Thymus (tissue), 14 donors: ENCODE data around the gene SPIN2B. TPM values are rescaled to one million over a fixed set of nuclear protein-coding genes. Genes with fewer than 3 reads are reported as not detected.
"Not testable (repeated sequence)": the region's sequence is repeated elsewhere in the genome, so short reads cannot be mapped to it uniquely, and the experiment has no call there.

Experiments
- DNase-seq, 9 donors: peaks; one replicate each; pipeline ENCODE4 v3.0.0-alpha.2; 2013; ENCODE audit warnings: low spot score in 9 of 9, low read depth in 6 of 9, missing footprints in 1 of 9
- H3K27ac ChIP-seq, 2 donors: one replicate each; pipeline ENCODE4 v1.5.1; 2013; ENCODE audit warnings: control low read depth in 1 of 2, low read depth in 1 of 2, low read length in 1 of 2, mild to moderate bottlenecking in 1 of 2, moderate library complexity in 1 of 2
- H3K27me3 ChIP-seq, 2 donors: one replicate each; pipeline ENCODE4 v1.5.1; 2013; ENCODE audit warnings: low read length in 1 of 2; ENCODE audit not compliant: control insufficient read depth in 2 of 2, insufficient read depth in 1 of 2
- H3K36me3 ChIP-seq, 2 donors: one replicate each; pipeline ENCODE4 v1.5.1; 2013; ENCODE audit warnings: low read length in 1 of 2, mild to moderate bottlenecking in 1 of 2, moderate library complexity in 1 of 2; ENCODE audit not compliant: control insufficient read depth in 2 of 2, insufficient read depth in 2 of 2
- H3K4me1 ChIP-seq, 2 donors: one replicate each; pipeline ENCODE4 v1.5.1; 2013; ENCODE audit warnings: low read length in 2 of 2; ENCODE audit not compliant: control insufficient read depth in 2 of 2, insufficient read depth in 2 of 2
- H3K4me3 ChIP-seq, 2 donors: one replicate each; pipeline ENCODE4 v1.5.1; 2013; ENCODE audit warnings: low read length in 2 of 2, control low read depth in 1 of 2, mild to moderate bottlenecking in 1 of 2
- H3K9me3 ChIP-seq, 2 donors: one replicate each; pipeline ENCODE4 v1.5.1; 2013; ENCODE audit warnings: low read length in 1 of 2, mild to moderate bottlenecking in 1 of 2; ENCODE audit not compliant: control insufficient read depth in 2 of 2, insufficient read depth in 1 of 2
- WGBS: extraction: QIAGEN DNeasy Blood & Tissue Kit; methylation state at CpG from one replicate; pipeline ENCODE4 v1.1.7; 2013; 5-methylcytosine and 5-hydroxymethylcytosine counted together
- long read RNA-seq, 10 donors: transcript quantifications; one replicate each; lab custom pipeline, GENCODE V29; 2026
- polyA plus RNA-seq: library from polyadenylated mRNA; stranded (reverse); fragments of 200-250 nt; gene quantifications from one replicate; pipeline ENCODE4 v1.2.3, GENCODE V29; 2013
- total RNA-seq: library from RNA; stranded (reverse); fragments of 120-200 nt; gene quantifications from one replicate; pipeline ENCODE4 v1.2.4, GENCODE V29; 2013
- donor health status: healthy.

The SPIN2B gene
- 11.9 TPM for total RNA-seq
- 15.9 TPM for polyA plus RNA-seq
- long read RNA-seq, donor 1 = 0 reads
- long read RNA-seq, donor 2, transcript SPIN2B-202 (2 exons, 1,258 nt) = major isoform, 5 of 6 reads
- long read RNA-seq, donor 2, partial matches to known transcripts = 0 of 6 reads
- long read RNA-seq, donor 2, other reads (novel, unspliced or antisense) = 0 of 6 reads
- long read RNA-seq, donor 3, transcript SPIN2B-202 (2 exons, 1,258 nt) = major isoform, 5 of 8 reads
- long read RNA-seq, donor 3, partial matches to known transcripts = 0 of 8 reads
- long read RNA-seq, donor 3, other reads (novel, unspliced or antisense) = 0 of 8 reads
- long read RNA-seq, donor 4, partial matches to known transcripts = 0 of 1 reads
- long read RNA-seq, donor 4, other reads (novel, unspliced or antisense) = 0 of 1 reads
- long read RNA-seq, donor 5, partial matches to known transcripts = 0 of 8 reads
- long read RNA-seq, donor 5, other reads (novel, unspliced or antisense) = 0 of 8 reads
- long read RNA-seq, donor 6, partial matches to known transcripts = 0 of 2 reads
- long read RNA-seq, donor 6, other reads (novel, unspliced or antisense) = 0 of 2 reads
- long read RNA-seq, donor 7, partial matches to known transcripts = 0 of 3 reads
- long read RNA-seq, donor 7, other reads (novel, unspliced or antisense) = 0 of 3 reads
- long read RNA-seq, donor 8, partial matches to known transcripts = 0 of 1 reads
- long read RNA-seq, donor 8, other reads (novel, unspliced or antisense) = 0 of 1 reads
- long read RNA-seq, donor 9, partial matches to known transcripts = 0 of 1 reads
- long read RNA-seq, donor 9, other reads (novel, unspliced or antisense) = 0 of 1 reads
- long read RNA-seq, donor 10, partial matches to known transcripts = 0 of 1 reads
- long read RNA-seq, donor 10, other reads (novel, unspliced or antisense) = 0 of 1 reads

DNA sequence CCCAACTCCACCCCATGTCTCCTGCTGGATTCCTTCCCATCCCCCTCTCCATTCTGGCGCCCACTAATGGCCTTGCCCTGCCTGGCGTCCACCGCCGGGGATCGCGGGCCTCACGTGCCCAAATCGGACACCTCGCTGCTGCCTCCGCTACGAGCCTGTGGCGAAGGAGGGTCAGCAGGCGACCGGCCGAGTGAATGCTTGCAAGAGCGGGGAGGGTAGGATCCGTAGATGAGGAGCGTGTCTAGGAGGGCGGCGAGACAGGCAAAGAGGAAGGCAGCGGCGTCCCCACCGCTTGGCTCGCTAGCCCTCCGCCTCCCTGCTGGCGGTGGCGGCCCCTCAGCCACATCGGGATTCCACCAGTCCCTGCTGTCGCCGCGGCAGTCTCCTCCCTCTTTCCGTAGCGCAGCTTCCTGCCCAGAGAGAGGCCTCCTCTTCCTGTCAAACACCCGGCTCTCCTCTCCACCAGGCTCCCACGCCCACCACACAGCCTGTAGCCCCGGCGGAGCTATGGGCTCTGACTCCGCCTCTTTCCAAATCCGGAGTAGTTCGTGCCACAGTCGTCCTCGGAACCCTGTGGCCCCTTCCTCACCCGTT, at the start of gene SPIN2B:
Gene SPIN2B (minus strand): TSS at position 387 of the 594 bp plus-strand sequence.
- under 1% methylated on average over 42 of the region's 43 CpGs for WGBS
- Histone ChIP-seq H3K27me3 (no peaks in the 10 kb centered on the region), H3K4me3 (peak within 1 kb of the TSS; percentile 65 to 66), H3K4me1 (no peaks in the 10 kb centered on the region), H3K27ac (peak within 1 kb of the TSS; percentile 3 to 55), H3K36me3 (no peaks in the 10 kb centered on the region), H3K9me3 (no peaks in the 10 kb centered on the region)
- peak; percentile 43 to 87 (median 66) for DNase-seq

DNA sequence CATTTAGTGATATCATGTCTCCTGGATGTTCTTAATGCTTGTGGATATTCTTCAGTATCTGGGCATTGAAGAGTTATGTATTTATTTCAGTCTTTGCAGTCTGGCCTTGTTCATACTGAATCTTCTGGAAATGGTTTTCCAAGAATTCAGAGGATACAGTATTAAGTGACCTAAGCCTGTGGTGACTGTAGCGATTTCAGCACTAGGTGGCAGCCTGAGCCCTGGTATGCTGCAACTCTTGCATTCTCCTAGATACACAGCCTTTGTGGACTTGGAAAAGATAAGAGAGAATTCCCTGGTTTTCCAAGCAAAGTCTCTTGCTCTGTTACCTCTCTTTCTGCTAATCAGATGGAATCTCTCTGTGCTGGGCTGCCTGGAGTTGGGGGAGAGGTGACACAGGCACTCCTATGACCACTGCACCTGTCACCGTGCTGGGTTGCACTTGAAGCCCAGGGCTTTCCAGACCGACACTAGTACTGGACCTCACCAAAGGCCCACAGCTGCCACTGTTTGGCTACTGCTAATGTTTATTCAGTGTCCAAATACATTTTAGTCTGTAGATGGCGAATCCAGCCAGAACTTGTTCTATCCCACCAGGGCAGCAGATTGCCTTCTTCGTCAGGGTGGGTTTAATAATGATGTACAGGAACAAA, 35.2 kb upstream of the SPIN2B start:
- H3K4me1 ChIP-seq = no peaks in the 10 kb centered on the region
- peak in 1 of 9 donors; percentile 22 for DNase-seq
- WGBS = 94% methylated on average over 5 of the region's 5 CpGs
- no peak overlapping the region for H3K27ac ChIP-seq
- no peak overlapping the region for H3K4me3 ChIP-seq
- H3K27me3 ChIP-seq = no peaks in the 10 kb centered on the region
- no peaks in the 10 kb centered on the region for H3K9me3 ChIP-seq
- no peaks in the 10 kb centered on the region for H3K36me3 ChIP-seq

DNA sequence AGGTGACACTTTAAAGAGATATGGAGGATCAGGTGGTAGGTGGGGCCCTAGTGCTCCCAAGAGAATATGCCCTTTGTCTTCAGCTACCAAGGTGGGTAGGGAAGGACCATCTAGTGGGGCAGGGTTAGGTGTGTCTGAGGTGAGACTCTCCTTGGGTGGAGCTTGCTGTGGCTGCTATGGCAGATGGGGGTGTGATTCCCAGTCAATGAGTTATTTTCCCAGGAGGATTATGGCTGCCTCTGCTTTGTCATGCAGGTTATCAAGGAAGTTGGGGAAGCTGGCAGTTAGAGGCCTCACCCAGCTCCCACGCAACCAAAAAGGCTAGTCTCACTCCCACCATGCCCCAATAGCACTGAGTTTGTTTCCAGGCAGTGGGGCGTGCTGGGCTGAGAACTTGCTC, 33.8 kb upstream of the SPIN2B start:
- WGBS = 98% methylated on average over 2 of the region's 2 CpGs
- no peak for DNase-seq
- H3K4me3 ChIP-seq = no peak overlapping the region

DNA sequence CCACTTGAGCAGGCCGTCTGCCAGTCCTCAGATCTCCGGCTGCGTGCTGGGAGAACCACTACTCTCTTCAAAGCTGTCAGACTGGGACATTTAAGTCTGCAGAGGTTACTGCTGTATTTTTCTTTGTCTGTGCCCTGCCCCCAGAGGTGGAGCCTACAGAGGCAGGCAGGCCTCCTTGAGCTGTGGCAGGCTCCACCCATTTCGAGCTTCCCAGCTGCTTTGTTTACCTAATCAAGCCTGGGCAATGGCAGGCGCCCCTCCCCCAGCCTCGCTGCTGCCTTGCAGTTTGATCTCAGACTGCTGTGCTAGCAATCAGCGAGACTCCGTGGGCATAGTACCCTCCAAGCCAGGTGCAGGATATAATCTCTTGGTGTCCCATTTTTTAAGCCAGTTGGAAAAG, 30.9 kb upstream of the SPIN2B start:
- H3K27me3 ChIP-seq, H3K4me1 ChIP-seq, H3K9me3 ChIP-seq, H3K4me3 ChIP-seq, H3K36me3 ChIP-seq, DNase-seq, H3K27ac ChIP-seq: not testable (repeated sequence)
- WGBS = 86% methylated on average over 8 of the region's 8 CpGs

More for the DNA sequence above, 33.8 kb upstream of the SPIN2B start:
- Histone ChIP-seq H3K9me3 (no peaks in the 10 kb centered on the region), H3K36me3 (no peaks in the 10 kb centered on the region), H3K27me3 (no peaks in the 10 kb centered on the region), H3K4me1 (no peaks in the 10 kb centered on the region), H3K27ac (no peak overlapping the region)

DNA sequence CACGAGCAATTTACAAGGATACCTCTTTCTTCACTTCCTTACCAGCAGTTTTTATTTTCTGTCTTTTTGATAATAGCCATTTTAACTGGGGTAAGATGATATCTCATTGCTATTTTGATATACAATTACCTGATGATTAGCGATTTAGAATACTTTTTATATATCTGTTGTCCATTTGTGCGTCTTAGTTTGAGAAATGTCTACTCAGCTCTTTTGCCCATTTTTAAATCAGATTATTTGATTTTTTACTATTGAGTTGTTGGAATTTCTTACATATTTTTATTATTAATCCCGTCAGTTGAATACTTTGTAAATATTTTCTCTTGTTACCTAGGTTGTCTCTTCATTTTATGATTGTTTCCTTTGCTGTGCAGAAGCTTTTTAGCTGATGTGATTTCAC, 17.3 kb upstream of the SPIN2B start:
- over 99% methylated on average over 4 of the region's 4 CpGs for WGBS
- Histone ChIP-seq H3K4me3 (no peak overlapping the region), H3K36me3 (no peaks in the 10 kb centered on the region), H3K27ac (no peak overlapping the region), H3K4me1 (no peaks in the 10 kb centered on the region), H3K27me3 (no peaks in the 10 kb centered on the region), H3K9me3 (no peaks in the 10 kb centered on the region)
- DNase-seq = no peak

DNA sequence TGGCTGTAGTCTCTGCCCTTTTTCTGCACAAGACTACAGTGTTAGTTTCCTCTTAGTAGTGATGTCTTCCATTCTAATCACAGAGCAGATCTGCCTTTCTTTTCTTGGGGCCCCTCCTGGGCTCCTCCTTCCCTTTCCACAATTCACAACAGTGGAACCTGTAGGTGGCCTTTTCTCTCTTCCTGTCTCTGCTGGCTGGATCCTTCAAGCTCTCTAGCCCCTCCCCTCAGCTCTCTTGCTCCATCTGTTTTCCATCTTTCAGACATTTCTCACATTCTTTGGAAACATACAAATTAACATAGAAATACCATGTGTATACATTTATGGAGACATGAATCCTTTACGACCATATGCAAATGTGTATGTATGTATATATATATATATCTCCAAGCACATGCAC, 16.2 kb upstream of the SPIN2B start:
- DNase-seq = no peak
- Histone ChIP-seq H3K27me3 (no peaks in the 10 kb centered on the region), H3K27ac (no peak overlapping the region), H3K36me3 (no peaks in the 10 kb centered on the region), H3K4me1 (no peaks in the 10 kb centered on the region), H3K4me3 (no peak overlapping the region), H3K9me3 (no peaks in the 10 kb centered on the region)
- 100% methylated on average over 1 of the region's 1 CpG for WGBS

DNA sequence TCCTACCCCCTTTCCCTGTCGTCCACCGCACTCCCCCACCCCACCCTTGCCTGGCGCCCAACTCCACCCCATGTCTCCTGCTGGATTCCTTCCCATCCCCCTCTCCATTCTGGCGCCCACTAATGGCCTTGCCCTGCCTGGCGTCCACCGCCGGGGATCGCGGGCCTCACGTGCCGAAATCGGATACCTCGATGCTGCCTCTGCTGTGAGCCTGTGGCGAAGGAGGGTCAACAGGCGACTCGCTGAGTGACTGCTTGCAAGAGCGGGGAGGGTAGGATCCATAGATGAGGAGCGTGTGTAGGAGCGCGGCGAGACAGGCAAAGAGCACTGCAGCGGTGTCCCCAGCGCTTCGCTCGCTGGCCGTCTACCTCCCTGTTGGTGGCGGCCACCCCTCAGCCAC, 15.7 kb upstream of the SPIN2B start, which contains the start of gene SPIN2A:
Gene SPIN2A (minus strand): TSS at position 325 of the 400 bp plus-strand sequence. CDS start 800 bp downstream, outside the sequence.
- not testable (repeated sequence) for H3K9me3 ChIP-seq, DNase-seq, H3K4me1 ChIP-seq, H3K36me3 ChIP-seq, H3K27ac ChIP-seq, H3K27me3 ChIP-seq, H3K4me3 ChIP-seq
- WGBS = 79% methylated on average over 27 of the region's 27 CpGs

DNA sequence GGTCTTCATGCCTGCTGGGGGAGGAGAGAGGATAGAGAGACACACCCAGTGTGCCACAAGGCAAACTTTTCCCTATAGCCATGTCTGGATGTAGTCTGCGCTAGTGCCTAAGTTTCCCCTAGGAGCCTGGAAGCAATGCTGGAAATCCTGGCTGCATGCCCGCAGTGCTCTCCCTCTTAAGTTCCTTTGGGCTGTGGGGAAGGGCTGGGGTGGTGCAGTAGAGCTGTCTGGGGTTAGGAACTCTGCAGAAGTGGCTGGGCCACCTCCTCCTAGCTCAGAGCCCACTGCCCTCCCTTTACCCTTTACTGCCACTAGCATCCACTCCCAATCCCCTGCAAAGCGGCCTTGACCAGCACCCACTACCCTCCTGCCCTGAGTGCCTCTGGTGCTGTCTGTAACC, 15.2 kb upstream of the SPIN2B start:
- H3K27me3 ChIP-seq, H3K36me3 ChIP-seq, H3K4me3 ChIP-seq, H3K9me3 ChIP-seq, H3K27ac ChIP-seq, H3K4me1 ChIP-seq, DNase-seq: not testable (repeated sequence)
- 78% methylated on average over 1 of the region's 3 CpGs for WGBS
